GM18951 (cell line): ENCODE measurements around the gene MYDGF.
"Not testable (repeated sequence)": the region's sequence is repeated elsewhere in the genome, so short reads cannot be mapped to it uniquely, and the experiment has no call there.

Experiments
- POLR2A ChIP-seq: IDR thresholded peaks from 4 replicates; pipeline ENCODE4 v1.6.1; 2011; ENCODE audit warnings: mild to moderate bottlenecking; ENCODE audit not compliant: insufficient read length, insufficient read depth; ENCODE audit errors: extremely low read depth
- in situ Hi-C: fragments of 300-500 bp; cut with MboI; formaldehyde crosslinking; loops from one replicate; pipeline ENCODE4 v1.12.0; 2022; ENCODE audit warnings: low sequenced_read_pairs, mixed read lengths, inconsistent platforms; ENCODE audit not compliant: unreplicated experiment

MYDGF gene

DNA sequence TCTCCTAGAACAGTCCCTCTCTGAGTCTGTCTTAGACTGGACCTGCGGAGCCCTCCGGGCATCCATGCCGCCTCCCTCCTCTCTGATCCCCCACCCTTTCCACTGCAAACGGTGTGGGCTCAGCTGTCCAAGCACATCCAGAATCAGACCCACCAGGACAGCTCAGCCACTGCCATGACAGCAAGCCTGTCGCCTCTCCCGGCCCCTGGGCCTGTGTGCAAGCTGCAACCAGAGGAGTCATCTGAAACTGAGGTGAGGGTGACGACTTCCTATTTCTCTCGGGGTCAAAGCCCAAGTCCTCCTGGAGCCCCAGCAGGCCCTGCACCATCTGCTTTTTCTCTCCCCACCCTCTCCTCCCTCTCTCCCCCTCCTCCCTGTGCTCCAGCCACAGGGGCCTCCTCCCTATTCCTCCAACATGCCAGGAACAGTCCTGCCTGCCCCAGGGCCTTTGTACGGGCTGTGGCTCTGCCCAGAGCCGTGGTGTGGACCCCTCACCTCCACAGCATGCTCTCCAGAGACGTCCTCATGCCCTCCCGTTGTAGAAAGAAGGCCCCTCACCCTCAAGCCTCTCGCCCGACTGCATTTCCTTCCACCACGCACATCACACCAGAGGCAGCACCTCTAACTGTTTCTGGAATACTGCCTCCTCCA lies 23.5 kb upstream of the MYDGF start:
- in situ Hi-C loops: no loop called here
- TF ChIP-seq POLR2A: no peak

DNA sequence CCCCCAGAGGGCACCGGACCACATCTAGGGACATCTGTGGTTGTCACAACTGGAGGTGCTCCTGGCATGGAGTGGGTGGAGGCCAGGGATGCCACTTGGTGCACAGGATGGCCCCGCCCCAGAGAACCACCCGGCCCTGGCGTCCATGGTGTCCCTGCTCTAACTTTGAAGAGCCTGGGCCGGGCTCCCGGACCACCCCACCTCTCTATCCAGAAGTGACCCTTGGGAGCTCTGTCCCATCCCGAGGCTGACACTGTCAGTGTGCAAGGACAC lies 22.9 kb upstream of the MYDGF start:
- in situ Hi-C loops: no loop called here
- no peak for TF ChIP-seq POLR2A

DNA sequence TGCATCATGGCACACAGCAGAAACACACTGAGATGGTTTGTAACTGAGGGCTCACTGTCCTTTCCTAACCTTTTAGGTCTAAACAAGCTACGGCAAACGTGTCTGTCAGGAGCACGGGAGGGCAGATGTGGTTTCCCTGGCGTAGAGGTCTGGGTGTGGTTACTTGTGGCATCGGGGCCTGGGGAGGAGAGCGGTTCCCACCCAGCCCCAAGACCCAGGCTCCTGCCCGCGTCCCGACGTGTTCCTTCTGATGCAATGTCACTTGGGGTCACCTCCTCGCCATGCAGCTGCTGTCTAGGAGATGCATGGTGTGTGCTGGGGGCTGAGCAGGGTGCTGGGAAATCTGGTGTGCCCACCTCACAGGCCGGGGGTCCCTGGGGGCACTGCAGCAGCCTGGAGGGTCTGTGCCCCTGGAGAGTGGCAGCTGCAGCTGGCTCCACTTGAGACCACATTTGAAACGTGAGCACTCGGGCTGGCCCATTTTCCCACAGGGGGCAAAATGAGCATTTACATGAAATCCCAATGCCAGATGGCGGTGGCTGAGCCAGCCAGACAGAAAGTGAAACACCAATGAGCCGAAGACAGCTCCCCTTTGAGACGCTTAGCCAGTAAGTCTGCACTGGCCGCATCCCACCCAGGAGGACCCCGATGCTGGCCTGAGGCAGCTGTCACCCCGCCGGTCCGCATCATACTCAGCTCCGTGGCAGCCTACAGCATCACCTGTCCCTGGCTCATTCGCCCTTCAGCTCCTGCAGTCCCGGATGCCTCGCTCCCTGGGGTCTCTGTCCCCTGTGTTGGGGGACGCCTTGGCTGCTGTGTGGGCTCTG lies 22.3 kb upstream of the MYDGF start:
- in situ Hi-C loops: no loop called here

DNA sequence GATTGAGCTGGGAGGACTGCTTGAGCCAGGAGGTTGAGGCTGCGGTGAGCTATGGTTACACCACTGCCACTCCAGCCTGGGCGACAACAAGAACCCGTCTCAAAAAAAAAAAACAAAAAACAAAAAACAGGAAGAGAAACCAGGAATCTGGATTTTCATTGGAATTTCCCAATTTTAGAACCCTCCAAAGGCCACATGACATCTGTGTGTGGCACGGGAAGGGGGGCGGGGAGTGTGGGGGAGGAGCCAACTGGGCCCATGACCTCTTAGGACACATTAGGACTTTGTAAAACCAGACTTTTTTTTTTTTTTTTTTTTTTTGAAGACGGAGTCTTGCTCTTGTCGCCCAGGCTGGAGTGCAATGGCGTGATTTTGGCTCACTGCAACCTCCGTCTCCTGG lies 21.2 kb upstream of the MYDGF start:
- in situ Hi-C loops: no loop called here
- TF ChIP-seq POLR2A: no peak

More for the DNA sequence above, 22.3 kb upstream of the MYDGF start:
- TF ChIP-seq POLR2A: no peak

GRCh38 chr19:4690361-4690760 lies 20.2 kb upstream of the MYDGF start:
- TF ChIP-seq POLR2A: no peak
- in situ Hi-C loops: no loop called here

DNA sequence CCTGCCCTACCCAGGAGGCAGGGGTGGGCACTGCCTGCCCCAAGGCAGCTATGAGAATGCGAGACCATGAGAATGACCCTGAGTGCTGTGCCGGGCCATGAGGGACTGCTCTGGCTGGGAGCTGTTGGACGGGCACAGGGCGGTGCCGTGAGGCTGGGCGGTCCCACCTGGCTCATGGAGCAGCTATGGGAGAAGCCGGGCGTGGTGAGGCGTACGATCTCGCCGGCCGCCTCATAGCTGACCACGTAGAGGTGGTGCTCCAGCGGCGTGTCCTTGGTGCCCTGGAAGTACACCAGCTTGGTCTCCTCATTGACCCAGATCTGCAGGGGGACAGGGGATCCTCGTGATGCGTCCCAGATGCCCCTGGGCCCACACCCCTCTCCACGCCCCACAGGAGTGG lies 19.3 kb upstream of the MYDGF start:
- no peak for TF ChIP-seq POLR2A
- in situ Hi-C loops: no loop called here

GRCh38 chr19:4688587-4688986 lies 18.4 kb upstream of the MYDGF start:
- in situ Hi-C loops: no loop called here
- TF ChIP-seq POLR2A: no peak

- in situ Hi-C loops: no loop called here
- no peak for TF ChIP-seq POLR2A
Measured at GRCh38 chr19:4687396-4687795, 17.3 kb upstream of the MYDGF start.

DNA sequence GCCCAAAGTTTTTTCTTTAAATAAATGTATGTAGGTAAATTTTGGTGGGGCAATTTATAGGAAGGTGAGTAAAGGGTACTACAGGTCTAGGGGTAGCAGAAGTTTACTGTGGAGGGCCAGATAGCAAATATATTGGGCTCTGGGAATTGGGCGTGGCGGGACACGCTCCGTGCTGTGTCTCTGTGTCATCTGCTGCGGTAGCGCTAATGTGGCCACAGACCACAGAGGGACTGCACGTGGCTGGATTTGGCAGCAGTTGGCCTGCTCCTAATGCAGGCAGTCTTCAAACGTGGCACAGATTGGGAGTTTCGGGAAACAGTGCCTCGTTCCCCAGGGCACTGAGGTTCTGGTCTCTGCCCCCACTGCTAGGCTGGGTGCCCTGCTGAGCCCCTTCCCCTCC lies 16.6 kb upstream of the MYDGF start:
- no peak for TF ChIP-seq POLR2A
- in situ Hi-C loops: no loop called here

DNA sequence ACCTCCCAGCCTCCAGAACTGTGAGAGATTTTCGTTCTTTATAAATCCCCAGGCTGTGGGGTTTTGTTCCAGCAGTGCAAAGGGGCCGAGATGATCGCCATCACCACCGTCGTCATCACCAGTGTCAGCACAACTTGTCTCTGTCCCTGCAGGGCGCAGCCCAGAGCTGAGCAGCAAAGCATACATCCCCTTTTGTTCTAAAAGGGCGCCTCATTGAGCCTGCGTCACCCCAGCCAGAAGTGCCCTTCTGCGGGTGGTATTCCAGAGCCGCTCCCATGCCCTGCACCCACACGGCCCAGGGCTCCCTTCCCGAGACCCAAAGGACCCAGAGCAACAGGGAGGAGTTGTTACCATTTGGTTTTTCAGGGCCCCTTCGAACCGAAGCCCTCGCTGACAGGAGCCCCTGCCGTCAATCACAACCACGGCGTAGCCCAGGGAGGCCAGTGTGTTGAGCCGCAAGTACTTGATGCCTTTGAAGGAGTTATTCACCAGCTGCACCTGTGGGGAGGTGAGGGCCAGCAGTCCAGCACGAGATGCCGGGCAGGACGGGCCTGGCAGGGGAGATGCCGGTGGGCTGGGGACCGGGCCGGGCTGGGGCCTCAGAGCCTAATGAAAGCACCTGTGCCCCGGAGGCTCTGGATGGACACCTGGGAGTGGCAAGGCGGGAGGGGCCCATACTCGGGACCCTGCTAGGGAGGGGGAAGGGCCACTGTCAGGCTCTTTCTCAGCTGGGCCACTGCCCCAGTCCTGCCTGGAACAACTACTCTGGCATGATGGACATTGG lies 14.4 kb upstream of the MYDGF start:
- in situ Hi-C loops: no loop called here
- TF ChIP-seq POLR2A: no peak

DNA sequence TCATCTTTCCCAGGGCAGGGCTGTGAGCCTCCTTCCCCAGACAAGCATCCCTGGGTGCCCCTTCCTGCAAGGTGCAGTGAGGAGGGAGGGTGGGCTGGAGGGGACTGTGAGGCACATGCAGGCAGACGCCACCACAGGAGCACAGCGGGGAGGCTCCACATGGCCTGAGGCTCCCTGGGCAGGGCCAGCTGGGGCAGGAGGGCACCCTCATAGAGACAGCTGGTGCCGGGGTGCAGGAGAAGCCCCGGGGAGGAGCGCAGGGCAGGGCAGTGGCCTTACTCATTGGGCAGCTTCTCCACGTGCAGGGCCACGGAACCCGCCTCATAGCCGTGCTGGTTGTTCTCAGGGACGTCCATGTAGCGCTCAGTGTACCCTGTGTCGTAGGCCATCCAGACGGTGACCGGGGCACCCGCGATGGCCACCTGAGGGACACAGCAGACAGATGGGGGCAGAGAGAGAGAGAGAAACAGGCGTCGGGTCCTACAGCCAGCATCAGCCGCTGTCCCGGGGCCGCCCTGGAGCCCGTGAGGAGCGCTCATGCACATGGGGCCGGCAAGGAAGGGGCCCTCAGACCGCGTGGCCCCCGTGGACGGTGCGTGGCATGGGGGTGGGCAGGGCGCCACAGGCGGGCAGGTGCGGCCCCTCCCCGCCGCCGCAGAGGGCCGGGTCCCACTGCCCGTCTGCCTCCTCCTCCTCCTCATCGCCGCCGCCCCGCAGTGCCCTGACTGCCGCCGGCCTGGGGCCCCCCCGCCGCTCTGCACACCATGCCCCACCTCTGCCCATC lies 12.5 kb upstream of the MYDGF start:
- no peak for TF ChIP-seq POLR2A
- in situ Hi-C loops: no loop called here

DNA sequence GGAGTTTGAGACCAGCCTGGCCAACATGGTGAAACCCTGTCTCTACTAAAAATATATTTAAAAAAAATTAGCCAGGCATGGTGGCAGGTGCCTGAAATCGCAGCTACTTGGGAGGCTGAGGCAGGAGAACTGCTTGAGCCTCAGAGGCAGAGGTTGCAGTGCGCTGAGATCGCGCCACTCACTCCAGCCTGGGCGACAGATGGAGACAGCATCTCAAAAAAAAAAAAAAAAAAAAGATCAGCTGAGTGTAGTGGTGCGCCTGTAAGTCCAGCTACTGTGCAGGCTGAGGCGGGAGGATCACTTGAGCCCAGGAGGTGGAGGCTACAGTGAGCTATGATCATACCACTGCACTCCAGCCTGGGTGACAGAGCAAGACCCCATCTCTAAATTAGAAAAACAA lies 9.9 kb upstream of the MYDGF start:
- in situ Hi-C loops: not testable (repeated sequence)
